HG02798 (cell line): ENCODE data around the gene ITGA6.
"Not testable (repeated sequence)": the region's sequence is repeated elsewhere in the genome, so short reads cannot be mapped to it uniquely, and the experiment has no call there.

Source experiments
- ATAC-seq: cut with Tn5 transposase; IDR thresholded peaks from one replicate; pipeline ENCODE4 v1.9.1; 2021; ENCODE audit warnings: mild to moderate bottlenecking; ENCODE audit not compliant: unreplicated experiment, poor library complexity

ITGA6 gene

DNA sequence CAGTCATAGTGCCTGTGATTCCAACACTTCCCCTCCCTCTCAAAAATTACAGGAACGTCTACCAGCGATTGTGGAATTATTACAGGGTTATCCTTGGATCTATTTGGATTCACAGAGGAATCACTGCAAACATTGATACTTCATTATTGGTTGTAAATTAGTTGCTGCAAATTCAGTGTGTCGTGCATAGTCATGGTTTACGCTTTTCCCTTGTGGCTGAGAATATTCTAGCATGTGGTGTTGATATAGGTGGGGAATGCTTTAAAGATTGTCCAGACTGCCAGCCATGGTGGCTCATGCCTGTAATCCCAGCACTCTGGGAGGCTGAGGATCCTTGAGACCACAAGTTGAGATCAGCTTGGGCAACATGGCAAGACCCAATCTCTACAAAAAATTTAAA, 79.8 kb downstream of the ITGA6 start:
- ATAC-seq = no peak

GRCh38 chr2:172510088-172510487, 82.7 kb downstream of the ITGA6 start:
- no peak for ATAC-seq

GRCh38 chr2:172510548-172510947, 83.2 kb downstream of the ITGA6 start:
- no peak for ATAC-seq

GRCh38 chr2:172512810-172513523, 85.6 kb downstream of the ITGA6 start:
- no peak for ATAC-seq

DNA sequence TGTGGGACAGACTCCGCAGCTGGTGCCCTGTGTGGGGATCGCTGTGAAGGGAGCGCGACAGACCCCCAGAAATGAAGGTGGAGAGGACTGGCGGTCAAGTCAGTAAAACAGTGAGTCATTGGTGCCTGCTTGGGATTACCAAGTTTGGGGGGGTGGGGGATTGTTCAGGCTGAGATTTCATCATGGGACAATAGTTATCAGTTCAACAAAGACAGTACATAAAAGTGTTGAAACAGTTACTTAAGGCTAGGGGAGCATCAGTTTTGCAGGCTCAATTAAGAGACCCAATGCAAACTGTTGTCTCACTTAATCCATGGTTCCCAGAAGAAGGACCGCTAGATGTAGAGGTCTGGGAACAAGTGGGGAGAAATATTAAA, 86.1 kb downstream of the ITGA6 start:
- ATAC-seq = no peak

DNA sequence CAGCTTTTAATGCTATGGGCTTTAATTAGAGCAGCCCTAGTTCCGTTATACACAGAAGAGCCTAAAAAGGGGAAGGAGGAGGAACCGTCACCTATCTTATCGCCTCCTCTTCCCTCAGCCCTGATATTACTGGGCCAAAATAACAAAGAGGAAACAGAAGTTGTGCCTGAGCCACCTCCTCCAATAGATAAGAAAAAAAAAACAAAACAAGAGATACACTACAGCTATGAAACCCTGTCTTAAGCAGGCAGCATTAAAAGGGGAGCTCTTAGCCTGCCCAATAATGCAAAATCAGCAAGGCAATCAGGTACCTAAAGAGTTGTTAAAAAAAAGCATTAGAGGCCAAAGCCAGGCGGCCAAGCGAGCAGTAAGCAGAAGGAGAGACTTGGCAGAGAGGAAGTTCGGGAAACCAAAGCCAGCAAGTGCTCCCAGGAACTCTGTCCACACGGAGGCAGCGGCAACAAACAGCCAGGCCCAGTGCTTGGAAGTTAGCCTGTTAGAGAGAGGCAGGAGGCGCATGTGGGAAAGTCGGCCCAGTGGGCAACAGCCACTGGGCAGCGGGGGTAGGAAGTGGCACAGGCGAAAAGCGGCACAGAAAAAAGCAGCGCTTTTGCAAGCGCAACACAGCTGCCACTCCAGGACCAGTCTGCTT, 86.7 kb downstream of the ITGA6 start:
- no peak for ATAC-seq

GRCh38 chr2:172516299-172516698, 88.9 kb downstream of the ITGA6 start:
- ATAC-seq = no peak

- ATAC-seq = no peak
These were observed 91.6 kb downstream of the ITGA6 start for GRCh38 chr2:172518995-172519394.

DNA sequence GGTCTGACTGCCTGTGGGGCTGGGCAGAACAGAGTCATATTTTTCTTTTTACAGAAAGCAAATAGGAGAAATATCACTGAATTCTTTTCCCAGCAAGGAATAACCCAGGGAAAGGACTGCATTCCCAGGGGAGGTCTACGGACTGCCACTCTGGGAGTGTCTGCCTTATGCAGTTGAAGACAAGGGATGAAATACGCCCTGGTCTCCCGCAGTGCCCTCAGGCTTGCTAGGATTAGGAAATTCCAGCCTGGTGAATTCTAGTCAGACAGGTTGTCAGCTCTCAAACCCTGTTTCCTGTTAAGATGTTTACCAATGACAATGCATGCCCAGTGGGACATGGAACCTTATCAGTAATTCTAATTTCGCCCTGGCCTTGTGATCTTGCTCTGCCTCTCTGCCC, 98.2 kb downstream of the ITGA6 start:
- ATAC-seq = no peak

GRCh38 chr2:172531309-172531708, 103.9 kb downstream of the ITGA6 start:
- no peak for ATAC-seq

- not testable (repeated sequence) for ATAC-seq
These were observed 105.1 kb downstream of the ITGA6 start for GRCh38 chr2:172532461-172532860.

DNA sequence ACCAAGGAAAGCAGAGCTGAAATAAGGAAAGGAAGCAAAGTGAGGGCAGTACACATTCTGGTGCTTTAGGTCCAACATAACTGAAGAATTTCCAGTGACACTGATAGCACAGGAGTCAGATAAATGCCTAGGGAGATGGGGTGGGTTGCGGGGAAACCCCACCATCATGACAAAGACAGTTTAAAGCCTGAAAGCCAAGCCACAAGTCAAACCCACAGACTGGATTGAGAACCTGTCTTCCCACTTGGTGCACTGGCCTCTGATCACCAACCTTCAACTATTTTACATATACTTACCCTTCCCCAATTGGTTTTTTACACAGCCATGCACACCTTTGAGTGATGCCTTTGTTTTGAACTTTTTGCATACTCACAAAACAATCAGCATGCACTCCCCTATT, 106.3 kb downstream of the ITGA6 start:
- no peak for ATAC-seq

- ATAC-seq = no peak
These were observed 107.7 kb downstream of the ITGA6 start for GRCh38 chr2:172535119-172535518.

GRCh38 chr2:172537851-172538250, 110.5 kb downstream of the ITGA6 start:
- ATAC-seq = not testable (repeated sequence)

DNA sequence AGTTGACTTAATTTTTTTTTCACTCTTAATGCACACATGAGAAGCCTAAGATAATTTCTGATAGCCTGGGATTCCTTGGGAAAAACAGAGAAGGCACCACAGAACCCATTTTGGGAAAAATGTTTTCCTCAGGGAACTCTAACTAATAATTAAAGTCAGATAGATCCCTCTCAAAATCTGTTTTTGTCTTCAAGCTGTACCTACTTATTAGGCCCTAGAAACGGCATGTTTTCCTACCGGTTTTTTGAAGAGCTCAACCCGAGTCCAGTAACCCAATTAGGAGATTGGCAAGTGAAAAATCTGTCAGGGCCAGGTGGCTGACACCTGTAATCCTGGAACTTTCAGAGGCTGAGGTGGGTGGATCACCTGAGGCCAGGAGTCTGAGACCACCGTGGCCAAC, 112.4 kb downstream of the ITGA6 start:
- no peak for ATAC-seq

GRCh38 chr2:172540421-172540820, 113.0 kb downstream of the ITGA6 start:
- no peak for ATAC-seq

GRCh38 chr2:172545408-172546075, 118.2 kb downstream of the ITGA6 start:
- no peak for ATAC-seq

GRCh38 chr2:172549131-172549530, 121.7 kb downstream of the ITGA6 start:
- ATAC-seq = no peak

GRCh38 chr2:172549802-172550201, 122.4 kb downstream of the ITGA6 start:
- ATAC-seq = not testable (repeated sequence)

- ATAC-seq = no peak
These were observed 123.0 kb downstream of the ITGA6 start for GRCh38 chr2:172550419-172550818.

- no peak for ATAC-seq
These were observed 123.9 kb downstream of the ITGA6 start for GRCh38 chr2:172551271-172551670.
